HG03025 (cell line): ENCODE results near the gene STMND1.
"Not testable (repeated sequence)": the region's sequence is repeated elsewhere in the genome, so short reads cannot be mapped to it uniquely, and the experiment has no call there.

Experiments
- ATAC-seq: cut with Tn5 transposase; IDR thresholded peaks from one replicate; pipeline ENCODE4 v1.9.1; 2021; ENCODE audit warnings: mild to moderate bottlenecking, moderate library complexity; ENCODE audit not compliant: unreplicated experiment, low FRiP score

STMND1 gene

GRCh38 chr6:17101422-17102257 is at the start of gene STMND1:
TSS of gene STMND1 (plus strand) at chr6:17102050. CDS start at chr6:17102258, 208 bp downstream.
- ATAC-seq = no peak

GRCh38 chr6:17054647-17055046 is 47.2 kb upstream of the STMND1 start:
- ATAC-seq = no peak

GRCh38 chr6:17057322-17057721 is 44.5 kb upstream of the STMND1 start:
- no peak for ATAC-seq

- no peak for ATAC-seq
These were observed 43.3 kb upstream of the STMND1 start for GRCh38 chr6:17058550-17058949.

- no peak for ATAC-seq
These were observed 42.8 kb upstream of the STMND1 start for GRCh38 chr6:17059022-17059421.

- ATAC-seq = no peak
These were observed 42.0 kb upstream of the STMND1 start for GRCh38 chr6:17059850-17060249.

- ATAC-seq = no peak
These were observed 40.8 kb upstream of the STMND1 start for GRCh38 chr6:17061097-17061496.

GRCh38 chr6:17062871-17063440 is 38.9 kb upstream of the STMND1 start:
- ATAC-seq = no peak

GRCh38 chr6:17064975-17065374 is 36.9 kb upstream of the STMND1 start:
- ATAC-seq = no peak

GRCh38 chr6:17066610-17067009 is 35.2 kb upstream of the STMND1 start:
- ATAC-seq = no peak

- ATAC-seq = not testable (repeated sequence)
These were observed 32.9 kb upstream of the STMND1 start for GRCh38 chr6:17068972-17069371.

GRCh38 chr6:17070400-17070799 is 31.4 kb upstream of the STMND1 start:
- ATAC-seq = not testable (repeated sequence)

GRCh38 chr6:17073596-17073995 is 28.3 kb upstream of the STMND1 start:
- ATAC-seq = not testable (repeated sequence)

GRCh38 chr6:17081273-17081672 is 20.6 kb upstream of the STMND1 start:
- no peak for ATAC-seq

- no peak for ATAC-seq
These were observed 19.9 kb upstream of the STMND1 start for GRCh38 chr6:17081860-17082508.

- ATAC-seq = no peak
These were observed 18.5 kb upstream of the STMND1 start for GRCh38 chr6:17083397-17083796.

GRCh38 chr6:17086469-17086868 is 15.4 kb upstream of the STMND1 start:
- ATAC-seq = no peak

- ATAC-seq = no peak
These were observed 13.7 kb upstream of the STMND1 start for GRCh38 chr6:17088091-17088611.

- ATAC-seq = no peak
These were observed 10.7 kb upstream of the STMND1 start for GRCh38 chr6:17091122-17091521.

GRCh38 chr6:17093686-17094085 is 8.2 kb upstream of the STMND1 start:
- no peak for ATAC-seq

GRCh38 chr6:17096096-17096495 is 5.8 kb upstream of the STMND1 start:
- ATAC-seq = no peak
